GM15510 (cell line): ENCODE measurements around the gene GJC1.

Source experiments
- POLR2A ChIP-seq: IDR thresholded peaks from 3 replicates; pipeline ENCODE4 v1.6.1; 2011; ENCODE audit warnings: borderline replicate concordance; ENCODE audit not compliant: insufficient read length; ENCODE audit errors: extremely low read depth

The GJC1 gene

GRCh38 chr17:44829523-44830358 is at the start of gene GJC1:
TSS of gene GJC1 (minus strand) at chr17:44830287. CDS start at chr17:44805817, 24,470 bp downstream.
- peak; percentile 41 for TF ChIP-seq POLR2A

GRCh38 chr17:44879376-44879775 is 49.3 kb upstream of the GJC1 start:
- TF ChIP-seq POLR2A: no peak

DNA sequence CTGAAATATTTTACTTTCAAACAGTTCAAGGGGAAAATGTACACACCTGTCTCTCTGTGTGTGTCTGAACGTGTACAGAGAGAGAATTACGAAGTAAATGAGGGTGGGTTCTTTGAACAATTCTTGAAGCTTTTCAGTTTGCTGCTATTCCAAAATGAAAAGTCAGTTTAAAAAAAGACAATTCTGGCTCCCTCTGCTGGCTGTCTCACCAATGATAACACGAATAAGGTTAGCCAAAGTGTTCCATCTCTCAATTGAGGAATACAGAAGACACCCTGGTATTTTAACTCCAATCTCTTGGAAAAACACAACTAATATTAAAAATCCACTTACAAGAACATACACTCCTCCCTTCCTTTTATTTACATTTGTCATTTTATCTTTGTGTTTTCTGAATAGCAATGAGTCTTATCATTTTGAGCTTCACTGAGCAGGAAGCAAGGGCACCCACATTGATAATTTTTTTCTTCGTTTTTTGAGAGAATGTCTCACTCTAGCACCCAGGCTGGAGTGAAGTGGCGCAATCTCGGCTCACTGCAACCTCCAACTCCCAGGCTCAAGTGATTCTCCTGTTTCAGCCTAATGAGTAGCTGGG is 48.6 kb upstream of the GJC1 start:
- no peak for TF ChIP-seq POLR2A

GRCh38 chr17:44877121-44877520 is 47.0 kb upstream of the GJC1 start:
- no peak for TF ChIP-seq POLR2A

DNA sequence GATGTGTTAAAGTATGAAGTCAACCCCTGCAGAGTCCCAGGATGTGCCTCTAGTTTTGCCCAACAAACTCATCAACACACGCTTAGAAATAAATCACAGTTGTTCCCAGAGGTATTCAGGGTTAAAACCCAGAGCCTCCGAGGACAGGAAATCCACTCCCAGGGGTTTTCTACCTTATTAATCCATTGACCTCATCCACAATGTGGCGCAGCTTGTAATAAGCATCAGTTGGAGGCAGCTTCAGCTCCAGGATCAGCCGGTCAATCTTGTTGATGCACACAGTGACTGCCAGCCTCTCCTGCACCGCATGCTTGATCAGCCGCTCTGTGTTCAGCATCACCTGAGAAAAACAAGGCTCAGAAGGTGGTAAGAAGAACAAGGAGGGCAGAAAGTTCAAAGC is 45.7 kb upstream of the GJC1 start:
- no peak for TF ChIP-seq POLR2A

GRCh38 chr17:44872131-44872768 is 42.2 kb upstream of the GJC1 start:
- no peak for TF ChIP-seq POLR2A

GRCh38 chr17:44871556-44871955 is 41.5 kb upstream of the GJC1 start:
- TF ChIP-seq POLR2A: no peak

- no peak for TF ChIP-seq POLR2A
Measured at GRCh38 chr17:44867841-44868240, 37.8 kb upstream of the GJC1 start.

DNA sequence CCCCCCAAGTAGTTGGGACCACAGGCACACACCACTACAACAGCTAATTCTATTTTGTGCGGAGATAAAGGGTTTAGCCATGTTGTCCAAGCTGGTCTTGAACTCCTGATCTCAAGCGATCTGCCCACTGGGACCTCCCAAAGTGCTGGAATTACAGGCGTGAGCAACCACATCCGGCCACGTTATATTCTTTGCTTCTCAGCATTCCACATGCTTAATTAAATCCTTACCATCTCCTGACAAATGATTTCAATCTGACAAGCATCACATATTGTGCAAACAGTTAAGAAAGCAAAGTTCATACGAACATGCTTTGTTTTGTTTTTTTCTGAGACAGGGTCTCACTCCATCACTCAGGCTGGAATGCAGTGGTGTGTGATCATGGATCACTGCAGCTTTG is 35.8 kb upstream of the GJC1 start:
- TF ChIP-seq POLR2A: no peak

- no peak for TF ChIP-seq POLR2A
Measured at GRCh38 chr17:44865231-44865660, 35.2 kb upstream of the GJC1 start.

GRCh38 chr17:44864831-44865230 is 34.7 kb upstream of the GJC1 start:
- TF ChIP-seq POLR2A: no peak

GRCh38 chr17:44863061-44863918 is 33.2 kb upstream of the GJC1 start:
- no peak for TF ChIP-seq POLR2A

DNA sequence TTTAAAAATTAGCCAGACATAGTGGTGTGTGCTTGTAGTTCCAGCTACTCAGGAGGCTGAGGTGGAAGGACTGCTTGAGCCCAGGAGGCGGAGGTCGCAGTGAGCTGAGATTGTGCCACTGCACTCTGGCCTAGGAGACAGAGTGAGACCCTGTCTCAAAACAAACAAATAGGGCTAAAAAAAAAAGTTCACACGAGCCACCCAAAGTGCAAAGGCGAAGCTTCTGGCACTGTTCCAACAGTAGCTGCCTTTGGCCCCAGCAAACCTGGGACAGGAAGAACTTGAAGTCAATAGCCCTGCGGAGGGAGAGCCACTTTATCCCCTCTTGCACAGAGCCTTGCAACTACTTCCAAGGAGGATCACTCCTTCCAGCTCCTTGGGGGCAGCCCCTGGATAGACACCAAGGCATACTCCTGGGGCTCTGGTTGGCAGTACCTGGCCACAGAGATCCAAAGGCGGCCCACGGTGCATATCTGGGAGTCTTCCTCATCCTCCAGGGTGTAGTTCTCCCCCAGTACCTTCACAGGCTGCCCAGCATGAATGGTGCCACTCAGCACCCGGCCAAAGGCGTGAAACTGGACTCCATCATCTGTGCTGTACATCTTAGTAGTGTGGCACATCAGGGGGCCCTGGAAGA is 32.3 kb upstream of the GJC1 start:
- TF ChIP-seq POLR2A: no peak

GRCh38 chr17:44859701-44860100 is 29.6 kb upstream of the GJC1 start:
- no peak for TF ChIP-seq POLR2A

DNA sequence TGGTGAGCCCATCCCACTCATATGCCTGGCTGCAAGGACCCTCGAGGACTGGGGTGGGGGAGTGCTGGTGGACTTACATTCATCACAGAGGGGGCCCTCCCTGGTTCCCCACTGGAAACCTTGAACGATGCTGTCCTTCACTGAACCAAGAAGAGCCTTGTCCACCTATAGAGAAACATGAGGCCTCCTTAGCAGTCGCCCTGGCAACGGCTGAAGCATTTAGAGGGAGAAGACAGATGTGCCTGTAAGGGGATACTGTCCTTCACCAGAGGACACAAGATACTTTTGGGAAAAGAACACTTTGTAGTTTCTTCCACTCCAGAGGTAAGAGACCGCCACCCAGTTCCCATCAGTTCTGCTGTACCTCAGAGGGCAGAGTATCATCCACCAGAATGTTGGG is 24.1 kb upstream of the GJC1 start:
- no peak for TF ChIP-seq POLR2A

- TF ChIP-seq POLR2A: no peak
Measured at GRCh38 chr17:44850612-44851011, 20.5 kb upstream of the GJC1 start.
